Endothelial cell (in vitro differentiated cells): ENCODE results near the gene CHCHD6. TPM values are rescaled to one million over a fixed set of nuclear protein-coding genes. Genes with fewer than 3 reads are reported as not detected.

Source experiments
- DNase-seq: peaks from one replicate; pipeline ENCODE4 v3.0.0; 2021; ENCODE audit warnings: low spot score
- H3K27ac Mint-ChIP-seq: one replicate; pipeline ENCODE4 v1.8.0; 2021; ENCODE audit warnings: mixed read lengths, inconsistent platforms; ENCODE audit not compliant: unreplicated experiment
- H3K27me3 Mint-ChIP-seq: one replicate; pipeline ENCODE4 v1.8.0; 2021; ENCODE audit warnings: mild to moderate bottlenecking, moderate library complexity, mixed read lengths, inconsistent platforms; ENCODE audit not compliant: unreplicated experiment
- H3K36me3 Mint-ChIP-seq: one replicate; pipeline ENCODE4 v1.8.0; 2021; ENCODE audit warnings: mild to moderate bottlenecking, low read depth, mixed read lengths, inconsistent platforms; ENCODE audit not compliant: unreplicated experiment
- H3K4me1 Mint-ChIP-seq: one replicate; pipeline ENCODE4 v1.8.0; 2021; ENCODE audit warnings: mild to moderate bottlenecking, mixed read lengths, inconsistent platforms; ENCODE audit not compliant: unreplicated experiment
- H3K4me3 Mint-ChIP-seq: one replicate; pipeline ENCODE4 v1.8.0; 2021; ENCODE audit warnings: mild to moderate bottlenecking, mixed read lengths, inconsistent platforms; ENCODE audit not compliant: unreplicated experiment
- H3K9me3 Mint-ChIP-seq: one replicate; pipeline ENCODE4 v1.8.0; 2021; ENCODE audit warnings: mixed read lengths, inconsistent platforms; ENCODE audit not compliant: unreplicated experiment
- CTCF ChIP-seq: fragments of 200-600 bp; sonication (generic); IDR thresholded peaks from one replicate; pipeline ENCODE4 v1.5.0; 2021; ENCODE audit warnings: antibody characterized with exemption; ENCODE audit not compliant: unreplicated experiment
- total RNA-seq: library from RNA; stranded (reverse); fragmentation: NEBNext Ultra II Directional; extraction: Animal tissue kit (Norgen Biotek cat#: 25700); gene quantifications from one replicate; pipeline ENCODE4 v1.2.1, GENCODE V29; 2021; ENCODE audit not compliant: unreplicated experiment

The CHCHD6 gene
- total RNA-seq, 1 donor from 2014 or later, result 9.2 TPM

- DNase-seq, result no peak
- no peak overlapping the region for H3K4me3 Mint-ChIP-seq
- TF ChIP-seq CTCF, result no peak
- H3K36me3 Mint-ChIP-seq, result peaks cover 3% of the 10 kb centered on the region
- no peak overlapping the region for H3K27ac Mint-ChIP-seq
- peaks cover 13% of the 10 kb centered on the region for H3K27me3 Mint-ChIP-seq
- peaks cover 4% of the 10 kb centered on the region for H3K4me1 Mint-ChIP-seq
- no peaks in the 10 kb centered on the region for H3K9me3 Mint-ChIP-seq
These were observed 292.9 kb downstream of the CHCHD6 start for GRCh38 chr3:126996905-126997304.

GRCh38 chr3:126997455-126998038, 293.5 kb downstream of the CHCHD6 start:
- Mint-ChIP-seq H3K27ac (no peak overlapping the region), H3K9me3 (no peaks in the 10 kb centered on the region), H3K36me3 (peaks cover 3% of the 10 kb centered on the region), H3K4me1 (peaks cover 9% of the 10 kb centered on the region), H3K4me3 (no peak overlapping the region), H3K27me3 (peaks cover 13% of the 10 kb centered on the region)
- no peak for TF ChIP-seq CTCF
- no peak for DNase-seq

- H3K4me1 Mint-ChIP-seq, result peaks cover 11% of the 10 kb centered on the region
- peaks cover 3% of the 10 kb centered on the region for H3K36me3 Mint-ChIP-seq
These were observed 294.3 kb downstream of the CHCHD6 start for GRCh38 chr3:126998320-126998719.

GRCh38 chr3:126998728-126999127, 294.7 kb downstream of the CHCHD6 start:
- no peak for DNase-seq
- no peak for TF ChIP-seq CTCF
- Mint-ChIP-seq H3K27ac (no peak overlapping the region), H3K27me3 (peaks cover 11% of the 10 kb centered on the region), H3K9me3 (no peaks in the 10 kb centered on the region), H3K4me3 (no peak overlapping the region), H3K36me3 (peaks cover 1% of the 10 kb centered on the region), H3K4me1 (peaks cover 11% of the 10 kb centered on the region)

More at GRCh38 chr3:126998320-126998719, 294.3 kb downstream of the CHCHD6 start:
- Mint-ChIP-seq H3K27ac (no peak overlapping the region), H3K4me3 (no peak overlapping the region), H3K9me3 (no peaks in the 10 kb centered on the region), H3K27me3 (peaks cover 13% of the 10 kb centered on the region)
- TF ChIP-seq CTCF, result no peak
- DNase-seq, result no peak

GRCh38 chr3:126999383-126999782, 295.3 kb downstream of the CHCHD6 start:
- no peak for TF ChIP-seq CTCF
- no peak overlapping the region for H3K27ac Mint-ChIP-seq
- peaks cover 11% of the 10 kb centered on the region for H3K4me1 Mint-ChIP-seq
- H3K27me3 Mint-ChIP-seq, result peaks cover 9% of the 10 kb centered on the region
- no peaks in the 10 kb centered on the region for H3K9me3 Mint-ChIP-seq
- no peaks in the 10 kb centered on the region for H3K36me3 Mint-ChIP-seq
- H3K4me3 Mint-ChIP-seq, result no peak overlapping the region
- no peak for DNase-seq
